Measurements from ENCODE around the gene PLXNA3. TPM values are rescaled to one million over a fixed set of nuclear protein-coding genes. Genes with fewer than 3 reads are reported as not detected.
A peak's percentile ranks its signal among the peaks of the same experiment; 100 is the strongest.
"Not testable (repeated sequence)": the region's sequence is repeated elsewhere in the genome, so short reads cannot be mapped to it uniquely, and the experiment has no call there.

Gene PLXNA3
- total RNA-seq, 4 donors from 2014 or later, result 38.0 to 54.6 (median 48.4) TPM

DNA sequence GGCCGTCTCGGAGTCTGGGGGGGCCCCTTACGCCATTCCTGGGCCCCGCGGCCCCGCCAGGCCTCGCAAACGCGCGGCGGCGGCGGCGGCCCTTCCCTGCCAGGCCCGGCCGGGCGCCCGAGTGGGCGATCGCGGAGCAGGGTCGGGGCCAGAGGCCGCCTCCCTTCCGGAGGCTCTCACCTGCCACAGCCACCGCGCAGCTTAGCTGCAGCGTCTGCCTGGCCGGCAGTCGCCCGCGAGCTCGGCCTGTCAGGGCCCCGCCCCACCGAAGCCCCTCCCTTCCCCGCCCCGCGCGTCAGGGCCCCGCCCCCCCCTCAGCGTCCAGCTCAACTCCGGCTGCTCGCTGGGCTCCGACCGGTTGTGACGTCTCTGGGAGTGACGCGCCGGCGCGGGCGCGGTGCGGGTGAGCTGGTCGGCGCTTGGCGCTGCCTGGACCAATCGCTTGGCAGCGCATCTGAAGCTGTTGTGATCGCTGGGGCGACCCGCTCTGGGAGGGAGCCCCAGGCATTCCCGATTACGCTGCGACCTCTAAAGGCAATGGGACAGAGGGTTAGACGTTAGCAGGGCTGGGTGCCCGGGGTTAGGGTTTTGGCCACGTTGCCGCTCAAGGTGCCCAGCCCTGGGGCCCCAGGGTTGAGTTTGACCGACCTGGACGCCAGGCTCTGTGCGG is 32.5 kb downstream of the PLXNA3 start, which contains the start of gene SLC10A3:
SLC10A3 (minus strand) TSS at position 216 of the 670 bp plus-strand sequence. CDS start 1,689 bp downstream, outside the sequence.
- Histone ChIP-seq H3K4me1 (peaks cover 0 to 8% (median 4%) of the 10 kb centered on the region in 4 donors), H3K4me3 (peak within 1 kb of the TSS; percentile 61 to 83 (median 66)), H3K9me3 (no peaks in the 10 kb centered on the region), H3K27me3 (no peaks in the 10 kb centered on the region), H3K36me3 (no peaks in the 10 kb centered on the region), H3K27ac (peak within 1 kb of the TSS; percentile 93 to 97 (median 96))
- peak; percentile 79 to 83 for TF ChIP-seq POLR2A (IDR thresholded peaks at IDR 0.05)
- TF ChIP-seq, protein P1, sequence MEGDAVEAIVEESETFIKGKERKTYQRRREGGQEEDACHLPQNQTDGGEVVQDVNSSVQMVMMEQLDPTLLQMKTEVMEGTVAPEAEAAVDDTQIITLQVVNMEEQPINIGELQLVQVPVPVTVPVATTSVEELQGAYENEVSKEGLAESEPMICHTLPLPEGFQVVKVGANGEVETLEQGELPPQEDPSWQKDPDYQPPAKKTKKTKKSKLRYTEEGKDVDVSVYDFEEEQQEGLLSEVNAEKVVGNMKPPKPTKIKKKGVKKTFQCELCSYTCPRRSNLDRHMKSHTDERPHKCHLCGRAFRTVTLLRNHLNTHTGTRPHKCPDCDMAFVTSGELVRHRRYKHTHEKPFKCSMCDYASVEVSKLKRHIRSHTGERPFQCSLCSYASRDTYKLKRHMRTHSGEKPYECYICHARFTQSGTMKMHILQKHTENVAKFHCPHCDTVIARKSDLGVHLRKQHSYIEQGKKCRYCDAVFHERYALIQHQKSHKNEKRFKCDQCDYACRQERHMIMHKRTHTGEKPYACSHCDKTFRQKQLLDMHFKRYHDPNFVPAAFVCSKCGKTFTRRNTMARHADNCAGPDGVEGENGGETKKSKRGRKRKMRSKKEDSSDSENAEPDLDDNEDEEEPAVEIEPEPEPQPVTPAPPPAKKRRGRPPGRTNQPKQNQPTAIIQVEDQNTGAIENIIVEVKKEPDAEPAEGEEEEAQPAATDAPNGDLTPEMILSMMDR (IDR thresholded peaks at IDR 0.05), result peak in 1 of 6 experiments; percentile 8
- DNase-seq, result peak; percentile 87 to 96 (median 93)

DNA sequence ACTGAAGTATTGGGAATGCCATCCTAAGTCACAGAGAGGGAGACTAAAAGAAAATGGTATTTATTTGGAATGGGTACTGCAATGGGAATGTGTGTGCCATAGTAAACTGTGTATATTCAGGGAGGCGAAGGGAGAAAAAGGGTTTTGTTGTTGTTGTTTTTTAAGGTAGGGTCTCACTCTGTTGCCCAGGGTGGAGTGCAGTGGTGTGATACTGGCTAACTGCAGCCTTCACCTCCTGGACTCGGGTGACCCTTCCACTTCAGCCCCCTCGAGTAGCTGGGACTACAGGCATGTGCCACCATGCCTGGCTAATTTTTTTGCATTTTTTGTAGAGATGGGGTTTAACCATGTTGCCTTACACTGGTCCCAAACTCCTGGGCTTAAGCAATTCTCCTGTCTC is 36.6 kb downstream of the PLXNA3 start:
- Histone ChIP-seq H3K27me3 (no peaks in the 10 kb centered on the region), H3K9me3 (no peaks in the 10 kb centered on the region), H3K27ac (no peak overlapping the region), H3K4me1 (peaks cover 0 to under 1% (median 0%) of the 10 kb centered on the region in 4 donors), H3K4me3 (no peak overlapping the region), H3K36me3 (no peaks in the 10 kb centered on the region)
- TF ChIP-seq POLR2A (IDR thresholded peaks at IDR 0.05), result no peak
- TF ChIP-seq, protein P1 (IDR thresholded peaks at IDR 0.05), result no peak
- DNase-seq, result no peak

DNA sequence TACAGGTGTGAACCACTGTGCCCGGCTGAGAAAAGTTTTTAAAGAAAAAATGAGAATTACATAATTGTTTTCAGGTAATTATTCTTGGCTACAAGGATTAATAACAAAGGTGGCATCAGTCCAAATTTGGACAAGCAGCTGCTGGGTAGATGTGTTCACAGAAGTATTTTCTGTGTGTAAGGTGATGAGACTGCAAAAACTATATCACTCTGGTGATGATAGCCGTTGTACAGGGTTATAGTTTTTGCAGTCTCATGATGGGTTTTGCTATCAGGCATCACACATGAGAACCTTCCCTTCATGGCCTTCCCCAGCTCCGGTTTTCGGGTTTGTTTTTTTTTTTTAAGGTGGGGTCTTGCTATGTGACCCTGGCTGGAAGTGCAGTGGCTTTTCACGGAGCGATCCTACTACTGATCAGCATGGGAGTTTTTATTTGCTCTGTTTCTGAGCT is 37.4 kb downstream of the PLXNA3 start:
- no peak for TF ChIP-seq POLR2A (IDR thresholded peaks at IDR 0.05)
- TF ChIP-seq, protein P1 (IDR thresholded peaks at IDR 0.05), result no peak
- Histone ChIP-seq H3K27ac (no peak overlapping the region), H3K4me3 (no peak overlapping the region), H3K27me3 (no peaks in the 10 kb centered on the region), H3K9me3 (no peaks in the 10 kb centered on the region), H3K4me1 (no peaks in the 10 kb centered on the region), H3K36me3 (no peaks in the 10 kb centered on the region)
- DNase-seq, result no peak

DNA sequence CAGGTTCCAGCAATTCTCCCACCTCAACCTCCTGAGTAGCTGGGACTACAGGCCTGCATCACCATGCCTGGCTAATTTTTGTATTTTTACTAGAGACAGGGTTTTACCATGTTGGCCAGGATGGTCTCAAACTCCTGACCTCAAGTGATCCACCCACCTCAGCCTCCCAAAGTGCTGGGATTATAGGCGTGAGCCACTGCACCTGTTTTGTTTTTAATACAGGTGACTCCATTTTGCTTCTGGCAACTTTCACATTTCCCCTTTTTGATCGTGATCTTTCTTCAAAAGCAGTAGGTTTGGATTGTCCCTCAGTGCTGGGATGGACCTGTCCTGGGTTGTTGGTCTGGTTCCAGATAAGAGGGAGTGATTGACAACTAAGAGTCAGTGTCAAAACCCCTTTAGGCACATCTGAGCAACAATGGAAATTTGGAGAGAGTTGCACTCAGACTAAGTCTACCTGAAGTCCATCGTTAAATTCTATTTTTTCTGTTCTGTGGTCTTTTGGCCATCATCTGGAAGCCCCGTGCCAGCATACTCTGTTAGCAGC is 38.6 kb downstream of the PLXNA3 start:
- H3K27ac ChIP-seq, H3K27me3 ChIP-seq, H3K36me3 ChIP-seq, H3K4me1 ChIP-seq, H3K4me3 ChIP-seq, H3K9me3 ChIP-seq, DNase-seq: not testable (repeated sequence)

DNA sequence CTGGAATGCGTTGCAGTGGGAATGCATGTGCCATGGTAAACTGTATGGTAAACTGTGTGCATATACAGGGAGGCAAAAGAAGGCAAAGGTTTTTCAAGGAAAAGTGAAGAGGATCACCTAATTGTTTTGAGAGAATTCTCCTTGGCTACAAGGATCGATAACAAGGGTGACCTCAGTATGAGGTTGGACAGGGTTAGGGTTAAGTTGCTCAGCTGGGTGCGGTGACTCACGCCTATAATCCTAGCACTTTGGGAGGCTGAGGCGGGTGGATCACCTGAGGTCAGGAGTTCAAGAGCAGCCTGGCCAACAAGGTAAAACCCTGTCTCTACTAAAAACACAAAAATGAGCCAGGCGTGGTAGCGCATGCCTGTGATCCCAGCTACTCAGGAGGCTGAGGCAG is 43.3 kb downstream of the PLXNA3 start:
- not testable (repeated sequence) for H3K4me1 ChIP-seq, DNase-seq, H3K4me3 ChIP-seq, H3K27me3 ChIP-seq, H3K9me3 ChIP-seq, H3K36me3 ChIP-seq, H3K27ac ChIP-seq

DNA sequence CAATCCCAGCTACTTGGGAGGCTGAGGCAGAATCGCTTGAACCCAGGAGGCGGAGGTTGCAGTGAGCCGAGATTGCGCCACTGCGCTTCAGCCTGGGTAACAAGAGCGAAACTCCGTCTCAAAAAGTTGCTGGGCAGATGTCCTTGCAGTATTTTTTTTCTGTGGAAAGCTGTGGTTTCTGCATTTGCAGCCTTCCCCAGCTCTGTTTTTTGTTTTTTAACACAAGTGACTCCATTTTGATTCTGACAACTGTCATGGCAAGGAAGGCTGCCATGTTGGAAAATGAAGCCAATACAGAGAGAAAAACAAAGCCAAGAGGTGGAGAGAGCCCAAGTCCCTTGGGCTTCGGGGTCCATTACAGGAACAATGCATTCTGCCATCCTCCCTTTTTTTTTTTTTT is 44.0 kb downstream of the PLXNA3 start:
- no peak overlapping the region for H3K27ac ChIP-seq
- no peak for TF ChIP-seq POLR2A (IDR thresholded peaks at IDR 0.05)
- TF ChIP-seq, protein P1 (IDR thresholded peaks at IDR 0.05), result no peak
- H3K9me3 ChIP-seq, result no peaks in the 10 kb centered on the region
- DNase-seq, result no peak
- no peaks in the 10 kb centered on the region for H3K27me3 ChIP-seq
- no peak overlapping the region for H3K4me3 ChIP-seq
- peaks cover 0 to 3% (median 0%) of the 10 kb centered on the region in 3 donors for H3K36me3 ChIP-seq
- H3K4me1 ChIP-seq, result no peaks in the 10 kb centered on the region

All from Peyer's patch (tissue), 4 donors.